Activated T-cell treated with anti-CD3 and anti-CD28 coated beads for 48 hours (primary cell): Measurements from ENCODE around the gene AQP4.

Experiments used
- DNase-seq: peaks from one replicate; pipeline ENCODE4 v3.0.0-alpha.2; 2020; ENCODE audit warnings: low read depth

Gene AQP4, protein sequence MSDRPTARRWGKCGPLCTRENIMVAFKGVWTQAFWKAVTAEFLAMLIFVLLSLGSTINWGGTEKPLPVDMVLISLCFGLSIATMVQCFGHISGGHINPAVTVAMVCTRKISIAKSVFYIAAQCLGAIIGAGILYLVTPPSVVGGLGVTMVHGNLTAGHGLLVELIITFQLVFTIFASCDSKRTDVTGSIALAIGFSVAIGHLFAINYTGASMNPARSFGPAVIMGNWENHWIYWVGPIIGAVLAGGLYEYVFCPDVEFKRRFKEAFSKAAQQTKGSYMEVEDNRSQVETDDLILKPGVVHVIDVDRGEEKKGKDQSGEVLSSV

DNA sequence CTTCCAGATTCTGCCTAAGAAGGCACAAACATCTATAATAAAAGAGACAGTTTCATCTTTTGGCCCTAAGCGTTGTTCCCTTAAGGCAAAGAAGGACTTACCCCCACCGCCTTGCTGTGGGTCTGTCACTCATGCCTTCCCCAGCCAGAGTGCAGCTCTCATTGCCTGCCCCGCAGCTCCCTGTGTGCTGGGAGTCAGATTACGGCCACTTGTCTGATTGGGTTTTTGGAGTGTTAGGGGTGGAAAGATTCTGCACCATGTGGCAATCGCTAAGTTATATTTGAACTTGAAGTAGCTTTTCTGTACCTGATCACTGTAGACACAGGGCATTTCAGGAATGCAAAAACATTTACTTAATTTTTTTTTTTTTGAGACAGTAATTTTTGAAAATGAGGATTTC is at the start of gene AQP4:
TSS of gene AQP4 (minus strand) at position 151 of the 400 bp plus-strand sequence. CDS start at position 133, 18 bp downstream.
- no peak for DNase-seq

DNA sequence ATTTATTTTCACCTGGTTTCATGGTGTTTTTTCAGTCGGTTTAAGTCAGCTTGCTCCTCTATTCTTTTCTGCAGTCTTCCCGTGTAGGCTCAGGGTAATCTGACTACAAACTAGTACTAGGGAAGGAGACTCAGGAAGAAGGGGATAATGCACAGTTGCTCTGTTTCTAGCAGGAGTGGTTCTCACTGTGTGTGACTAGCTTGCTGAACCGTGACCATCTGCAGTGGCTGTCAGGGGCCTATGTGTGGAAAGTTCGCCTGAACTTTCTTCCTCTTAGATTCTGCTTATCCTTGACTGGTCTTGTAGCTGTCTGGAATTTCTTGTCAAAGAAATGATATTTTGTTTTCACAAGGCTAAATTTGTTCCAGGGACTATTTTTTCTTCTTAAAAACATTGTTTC is 46.3 kb upstream of the AQP4 start:
- DNase-seq, result no peak

DNA sequence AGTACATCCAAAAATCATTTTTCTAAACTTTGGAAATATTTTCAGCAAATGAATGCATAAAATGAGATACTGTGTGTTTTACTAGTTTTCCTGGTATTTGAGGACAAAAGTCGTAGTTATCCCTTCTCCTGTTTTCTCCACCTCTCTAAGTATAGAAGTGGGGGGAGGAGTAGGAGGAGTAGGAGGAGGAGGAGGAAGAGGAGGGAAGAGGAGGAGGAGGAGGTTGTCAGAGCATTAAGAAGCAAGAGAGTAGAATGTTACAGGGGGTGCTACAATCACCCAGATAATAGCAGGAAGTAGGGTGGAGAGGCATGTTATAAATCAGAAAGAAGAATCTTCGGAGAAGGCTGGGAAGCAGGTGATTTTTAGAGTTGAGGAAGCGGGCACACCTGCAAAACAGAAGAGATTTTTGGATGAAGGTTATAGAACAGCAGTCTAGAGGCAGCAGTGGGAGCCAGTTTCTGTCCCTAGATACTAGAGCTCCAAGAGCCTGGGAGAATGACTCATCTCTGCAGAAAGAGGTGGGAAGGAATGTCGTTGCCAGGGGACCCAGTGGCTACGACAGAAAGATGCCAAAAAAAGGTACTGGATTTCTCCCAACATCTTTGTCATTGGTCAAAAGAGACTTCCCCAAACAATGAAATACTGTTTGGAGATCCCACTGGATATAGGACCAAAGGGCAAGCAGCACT is 44.2 kb upstream of the AQP4 start:
- no peak for DNase-seq

DNA sequence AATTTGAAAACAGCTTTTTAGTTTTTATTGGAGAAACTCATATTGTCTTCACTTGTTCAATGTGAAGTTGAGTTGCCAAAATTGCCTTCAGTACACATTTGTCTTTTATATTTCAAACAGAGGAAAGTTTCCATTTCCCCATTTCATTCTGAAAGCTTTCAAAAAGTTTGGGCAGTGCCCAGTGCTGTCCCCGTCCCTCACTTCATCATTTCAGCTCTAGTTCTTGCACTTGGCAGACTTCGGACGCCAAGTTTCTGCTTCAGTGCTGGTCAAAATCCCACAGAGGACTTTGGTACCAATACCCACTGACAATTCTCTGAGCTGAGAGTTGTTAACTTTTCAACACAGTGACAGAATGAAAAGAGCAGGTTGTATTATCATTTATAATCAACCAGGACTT is 43.4 kb upstream of the AQP4 start:
- DNase-seq, result no peak

DNA sequence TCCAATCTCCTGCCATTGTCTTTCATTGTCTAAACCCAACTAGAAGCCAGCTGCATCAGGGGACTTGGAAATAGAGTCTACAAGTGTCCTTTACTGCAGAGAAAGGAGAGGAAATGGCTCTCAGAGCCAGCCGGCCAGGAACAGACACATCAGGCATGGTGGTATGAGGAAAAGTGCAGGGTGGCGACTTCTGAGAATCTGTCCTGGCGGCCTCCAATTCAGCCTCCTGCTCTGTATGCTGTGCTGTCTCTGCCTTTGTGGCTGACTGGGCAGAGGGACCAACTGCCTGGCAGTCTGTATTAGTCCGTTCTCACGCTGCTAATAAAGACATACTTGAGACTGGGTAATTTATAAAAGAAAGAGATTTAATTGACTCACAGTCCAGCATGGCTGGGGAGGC is 36.8 kb upstream of the AQP4 start:
- DNase-seq, result no peak

DNA sequence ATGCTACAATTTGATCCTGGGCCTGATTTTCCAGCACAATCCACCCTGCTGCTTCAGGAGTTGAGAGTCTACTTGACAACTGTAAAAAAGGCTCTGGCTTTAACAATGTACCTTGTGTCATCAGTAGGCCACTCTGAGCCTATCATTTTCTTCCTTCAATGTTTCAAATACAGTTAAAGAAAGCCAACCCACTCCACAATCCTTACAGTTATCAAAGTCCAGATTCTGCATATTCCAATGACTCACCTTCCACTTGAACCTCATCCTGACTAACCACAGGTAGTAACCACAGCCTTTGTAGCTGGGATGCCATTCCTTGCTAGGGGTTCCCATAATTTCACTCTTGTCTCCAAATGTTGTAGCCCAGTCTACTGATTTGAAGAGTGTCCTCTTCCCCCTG is 35.5 kb upstream of the AQP4 start:
- no peak for DNase-seq

DNA sequence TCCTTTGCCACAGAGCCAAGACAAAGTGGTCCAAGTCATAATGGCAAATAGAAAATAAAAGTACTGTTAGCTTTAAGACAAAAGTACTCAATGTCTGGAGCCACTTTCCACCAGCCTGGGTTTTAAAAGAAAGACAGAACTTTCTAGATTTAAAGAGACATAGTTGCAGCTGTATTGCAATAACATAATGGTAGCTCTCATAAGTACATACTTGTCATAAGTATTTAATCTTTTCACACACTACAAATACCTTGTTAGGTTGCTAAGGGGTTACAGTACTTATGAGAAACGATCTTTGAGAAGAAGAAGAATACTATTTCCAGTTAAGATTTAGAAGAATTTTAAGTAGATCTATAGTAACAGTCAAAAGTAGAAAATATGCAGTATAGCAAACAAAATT is 28.9 kb upstream of the AQP4 start:
- DNase-seq, result no peak

DNA sequence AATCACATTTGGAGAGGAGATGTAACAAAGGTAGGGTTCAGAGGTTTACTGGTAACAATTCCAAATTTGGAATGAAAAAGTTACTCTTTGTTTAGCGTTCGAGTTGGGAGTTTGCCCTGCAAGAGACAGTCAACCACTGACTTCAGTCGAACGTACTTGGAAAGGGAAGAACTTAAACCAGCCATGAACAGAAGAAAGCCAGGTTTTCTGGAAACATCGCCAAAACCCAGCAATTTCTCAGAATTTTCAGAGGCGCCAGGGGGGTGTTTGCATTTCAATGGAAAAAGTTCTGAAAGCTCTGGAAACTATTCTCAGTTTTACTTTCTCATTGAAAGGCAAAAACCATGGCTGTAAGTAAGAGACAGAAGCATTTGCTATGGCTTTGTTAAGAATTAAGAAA is 28.5 kb upstream of the AQP4 start:
- no peak for DNase-seq

DNA sequence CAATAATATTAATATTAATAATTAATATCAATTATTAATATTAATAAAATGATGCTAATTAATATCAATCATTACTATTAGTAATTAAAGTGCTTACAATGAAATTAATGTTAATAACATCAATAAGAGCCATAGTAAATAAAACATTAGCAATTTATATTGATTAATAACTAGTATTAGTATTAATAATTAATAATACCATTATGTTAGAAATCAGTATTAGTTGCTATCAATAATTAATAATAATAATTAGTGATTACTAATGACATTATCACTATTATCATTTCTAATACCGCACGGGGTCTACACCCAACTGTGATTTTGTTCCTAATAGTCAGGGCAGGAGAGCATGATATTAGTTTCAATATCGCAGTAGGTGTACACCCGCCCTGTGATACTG is 22.8 kb upstream of the AQP4 start:
- DNase-seq, result no peak

DNA sequence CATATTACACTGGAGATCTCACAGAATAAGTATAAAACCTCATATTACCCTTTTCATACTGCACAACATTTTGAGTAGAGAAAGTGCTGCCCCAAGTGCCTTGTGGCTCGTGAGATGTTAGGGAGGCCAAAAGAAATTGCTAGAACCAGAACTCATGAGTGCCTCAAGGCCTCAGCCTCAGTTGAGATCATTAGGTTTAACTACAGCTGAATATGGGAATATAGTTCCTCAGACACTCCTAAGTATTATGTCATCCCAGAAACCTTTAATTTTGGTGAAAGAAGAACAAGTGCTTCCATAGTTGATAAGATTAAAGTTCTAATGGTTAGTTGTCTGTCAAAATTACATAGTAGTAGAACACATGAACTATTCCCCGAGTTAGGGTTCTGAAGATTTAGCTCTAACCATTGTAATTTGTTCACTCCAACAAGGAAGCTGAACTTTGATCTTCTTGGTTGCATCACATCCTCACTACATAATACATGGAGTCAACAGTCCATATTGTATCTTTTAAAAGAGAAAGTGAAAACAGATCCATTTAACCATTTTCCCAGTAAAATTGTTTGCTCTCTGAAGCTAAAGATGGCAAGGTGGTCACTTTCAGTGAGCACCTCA is 9.6 kb upstream of the AQP4 start:
- no peak for DNase-seq

DNA sequence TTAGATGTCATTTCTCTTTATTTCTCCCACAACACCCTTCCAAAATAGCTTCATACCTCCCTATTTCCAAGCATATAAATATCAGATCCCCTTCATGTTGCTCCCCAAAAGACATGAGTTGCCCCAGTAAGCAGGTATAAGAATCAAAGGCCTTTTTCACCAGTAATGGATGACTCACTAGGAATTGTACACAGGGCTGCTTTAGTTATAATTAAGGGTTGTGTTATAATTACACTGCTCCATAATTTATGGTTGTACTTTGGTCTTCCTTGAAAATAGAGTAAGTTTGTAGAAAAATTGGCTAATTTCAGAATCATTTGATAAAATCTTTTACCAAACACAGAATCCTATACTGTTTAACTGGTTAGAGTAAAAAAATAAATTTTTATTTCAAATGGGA is 8.8 kb upstream of the AQP4 start:
- no peak for DNase-seq

DNA sequence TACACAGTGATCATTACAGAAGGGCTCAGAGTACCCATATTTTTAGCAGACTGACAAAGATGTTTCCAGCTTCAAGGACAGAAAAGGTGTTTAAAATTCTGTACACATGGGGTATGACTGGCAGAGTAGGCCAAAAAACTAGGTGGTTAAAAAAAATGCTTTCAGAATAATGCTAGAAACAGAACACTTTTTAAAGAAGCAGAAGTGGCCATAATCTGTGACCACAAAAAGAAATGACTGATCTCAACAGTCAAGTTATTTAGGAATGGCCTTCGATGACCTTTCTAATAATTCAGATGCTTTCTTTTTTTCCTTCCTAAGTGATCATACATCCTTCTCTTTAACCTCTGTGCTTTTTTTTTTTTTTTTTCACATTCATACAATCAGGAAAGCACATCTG is 4.1 kb upstream of the AQP4 start:
- DNase-seq, result no peak

DNA sequence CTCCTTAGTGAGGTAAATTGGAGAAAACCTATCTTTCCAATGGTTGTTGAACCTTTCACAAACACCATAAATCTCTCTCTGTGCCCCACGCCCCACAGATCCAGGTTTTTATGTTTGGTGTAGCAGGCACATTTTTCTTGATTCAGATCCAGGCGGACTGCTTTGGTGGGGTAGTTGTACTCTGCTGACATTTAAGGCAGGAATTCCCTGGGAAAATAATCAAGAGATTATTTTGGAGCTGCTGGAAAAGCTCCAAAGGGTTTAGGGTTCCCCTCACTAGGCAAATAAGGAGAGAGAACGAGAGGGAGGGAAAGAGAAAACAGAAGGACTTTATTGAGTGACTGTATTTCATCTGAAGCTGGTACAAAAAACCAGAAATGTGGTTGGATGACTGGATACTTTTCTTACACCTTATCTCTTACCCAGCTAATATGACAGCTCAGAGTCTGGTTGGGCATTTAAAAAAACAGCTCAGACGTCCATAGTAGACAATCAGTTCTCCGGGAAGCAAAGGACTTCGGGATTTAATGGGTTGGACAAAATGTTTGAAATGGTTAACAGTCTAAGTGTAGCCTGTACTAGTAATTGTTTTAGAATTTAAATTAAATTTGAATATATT is 3.6 kb upstream of the AQP4 start:
- no peak for DNase-seq

DNA sequence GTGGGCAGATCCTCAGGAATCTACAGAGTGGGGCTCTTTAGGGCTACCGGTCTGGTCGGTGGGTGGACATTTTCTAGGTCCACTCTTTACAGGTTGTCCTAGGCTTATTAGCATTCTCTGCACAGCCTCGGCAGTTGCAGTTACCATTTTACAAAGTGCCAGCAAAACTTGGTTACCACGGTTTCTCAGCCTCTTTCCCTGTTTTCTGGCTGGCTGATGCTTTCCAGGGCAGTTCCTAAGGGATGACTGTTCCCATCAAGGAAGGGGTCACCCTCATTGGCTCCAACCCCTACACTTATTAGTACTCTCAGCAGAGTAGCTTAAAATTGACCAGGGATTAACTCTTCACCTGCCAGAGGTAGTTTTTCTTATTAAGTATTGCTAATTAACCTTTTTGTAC is 2.0 kb upstream of the AQP4 start:
- DNase-seq, result no peak

DNA sequence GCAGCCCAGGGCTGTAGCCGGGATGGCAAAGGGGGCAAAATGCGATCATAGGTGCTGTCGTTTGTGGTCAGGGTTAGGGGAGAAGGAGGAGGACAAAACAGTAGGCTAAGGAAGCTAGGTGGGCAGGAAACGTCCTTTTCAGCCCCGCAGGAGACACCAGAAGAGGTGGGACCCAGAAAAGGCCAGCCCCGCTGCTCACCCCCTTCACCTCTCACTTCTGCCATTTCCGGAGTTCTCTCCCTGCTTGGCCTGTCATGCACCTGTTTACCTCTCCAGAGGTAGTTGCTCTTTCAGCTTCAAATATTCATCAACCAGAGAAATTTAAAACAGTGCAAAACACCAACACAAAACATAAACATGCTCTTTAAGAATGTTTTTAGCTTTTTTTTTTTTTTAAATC is 849 bp downstream of the AQP4 start:
- no peak for DNase-seq

DNA sequence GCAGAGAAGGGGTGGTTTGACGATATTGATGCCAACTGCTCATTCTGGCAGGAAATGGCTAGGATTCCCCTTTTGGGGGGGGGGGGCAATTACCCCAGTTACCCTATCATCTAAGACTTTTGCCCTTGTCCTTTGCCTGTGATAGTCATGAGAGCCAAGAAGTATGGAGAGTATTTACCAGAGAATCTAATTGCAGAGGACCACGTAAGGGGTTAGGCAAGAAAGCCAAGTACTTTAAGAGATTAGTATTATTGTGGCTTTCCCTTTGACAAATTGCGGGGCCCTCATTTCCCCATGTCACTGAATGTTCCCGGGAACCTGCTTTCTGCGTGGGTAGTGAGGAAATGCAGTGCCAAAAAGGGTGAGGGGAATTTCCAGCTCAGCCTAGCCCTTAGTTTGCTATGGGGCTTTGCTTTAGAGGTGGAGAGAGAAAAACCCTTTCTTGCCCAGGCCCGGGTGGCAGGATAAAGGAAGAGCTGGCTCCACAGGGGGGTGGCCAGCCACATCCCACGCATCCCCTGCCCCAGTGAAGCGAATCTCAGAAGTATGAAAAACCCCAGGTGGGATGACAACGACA is 1.5 kb downstream of the AQP4 start:
- DNase-seq, result no peak

DNA sequence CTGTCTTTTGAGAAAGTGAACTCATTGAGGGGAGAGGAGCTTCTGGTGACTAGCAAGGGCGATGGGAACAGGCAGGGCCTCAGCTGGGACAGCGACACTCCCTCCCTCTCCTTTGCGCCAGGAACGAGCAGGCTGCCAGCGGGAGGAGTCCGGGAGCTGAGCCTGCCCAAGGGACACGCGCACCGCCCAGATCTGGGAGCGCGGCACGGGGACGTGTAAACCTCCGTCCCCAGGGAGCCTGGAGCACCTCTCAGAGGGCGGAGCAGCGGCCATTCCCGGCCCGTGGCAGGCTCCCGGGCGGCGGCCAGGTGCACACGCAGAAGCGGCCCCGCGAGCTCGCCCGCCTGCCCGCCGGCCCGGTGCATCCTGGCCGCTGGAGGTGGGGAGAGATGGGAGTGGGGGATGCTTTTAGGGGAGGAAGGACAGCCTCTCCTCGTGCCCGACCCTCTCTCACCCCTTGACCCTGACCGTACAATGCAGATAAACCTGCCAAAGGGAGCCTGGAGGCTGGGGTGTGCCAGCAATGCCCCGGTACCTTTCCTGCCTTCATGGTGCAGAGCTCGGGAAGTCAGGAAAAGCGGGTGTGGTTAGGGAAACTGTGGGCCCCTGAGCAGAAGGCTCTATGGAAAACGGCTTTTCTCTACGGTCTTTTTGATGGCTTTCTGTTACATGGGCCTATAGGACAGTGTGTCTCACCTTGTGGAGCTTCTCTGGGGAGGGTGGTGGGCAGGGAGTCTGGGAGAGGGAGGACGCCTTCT is 2.2 kb downstream of the AQP4 start:
- DNase-seq, result no peak

DNA sequence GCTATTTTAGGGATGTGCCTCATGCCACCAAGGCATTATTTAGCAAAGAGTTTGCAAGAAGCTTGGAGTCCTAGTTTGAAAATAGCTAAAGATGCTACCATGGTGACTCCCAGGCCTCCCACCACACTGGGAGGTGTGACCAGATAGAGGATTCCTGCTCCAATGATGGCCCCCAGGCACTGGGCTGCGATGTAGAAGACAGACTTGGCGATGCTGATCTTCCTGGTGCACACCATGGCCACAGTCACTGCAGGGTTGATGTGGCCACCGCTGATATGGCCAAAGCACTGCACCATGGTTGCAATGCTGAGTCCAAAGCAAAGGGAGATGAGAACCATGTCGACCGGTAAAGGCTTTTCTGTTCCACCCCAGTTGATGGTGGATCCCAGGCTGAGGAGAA is 3.4 kb downstream of the AQP4 start:
- no peak for DNase-seq

DNA sequence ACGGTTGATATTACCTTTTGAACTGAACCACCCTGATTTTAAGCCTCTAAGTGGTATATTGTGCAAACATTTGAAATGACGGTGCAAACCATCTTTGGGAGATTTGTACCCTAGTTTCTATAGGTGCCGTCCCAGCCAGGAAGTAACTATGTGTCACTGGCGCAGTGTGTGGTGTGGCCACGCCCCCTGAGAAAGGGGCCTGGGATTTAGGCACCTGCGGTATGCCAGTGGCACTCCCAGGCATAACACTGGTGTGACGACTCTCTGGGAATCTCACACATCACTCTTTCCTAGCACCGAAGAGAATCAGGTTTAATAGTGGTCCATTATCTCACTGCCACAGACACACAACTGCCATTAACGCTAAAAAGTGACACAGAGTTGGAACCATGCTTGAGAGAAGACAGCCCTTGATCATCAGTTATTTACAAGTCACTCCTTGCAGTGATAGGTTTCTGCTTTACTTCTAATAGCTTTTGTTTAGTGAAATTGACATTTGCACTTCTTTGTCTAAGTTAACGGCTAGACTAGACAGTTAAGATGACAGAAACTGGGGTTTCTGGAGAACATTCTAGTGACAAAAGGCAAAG is 11.1 kb downstream of the AQP4 start:
- DNase-seq, result no peak

DNA sequence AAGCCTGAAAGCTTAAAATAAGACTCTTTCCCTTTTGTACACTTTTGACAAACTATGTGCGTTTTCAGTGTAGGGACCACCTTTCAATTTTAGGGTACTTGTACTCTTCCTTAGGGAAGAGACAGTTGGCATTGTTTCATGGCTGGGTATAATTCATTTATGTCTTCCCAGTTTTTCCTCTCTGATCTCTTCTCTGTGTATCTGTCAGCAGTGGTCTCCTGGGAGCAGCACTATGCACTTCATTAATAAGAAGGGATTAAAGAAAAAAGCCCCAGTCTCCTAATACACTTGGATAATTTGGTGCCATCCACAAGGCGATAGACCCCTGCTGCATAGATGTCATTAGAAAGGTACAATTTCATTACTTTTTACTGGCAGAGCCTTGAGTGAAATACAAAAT is 12.1 kb downstream of the AQP4 start:
- no peak for DNase-seq

DNA sequence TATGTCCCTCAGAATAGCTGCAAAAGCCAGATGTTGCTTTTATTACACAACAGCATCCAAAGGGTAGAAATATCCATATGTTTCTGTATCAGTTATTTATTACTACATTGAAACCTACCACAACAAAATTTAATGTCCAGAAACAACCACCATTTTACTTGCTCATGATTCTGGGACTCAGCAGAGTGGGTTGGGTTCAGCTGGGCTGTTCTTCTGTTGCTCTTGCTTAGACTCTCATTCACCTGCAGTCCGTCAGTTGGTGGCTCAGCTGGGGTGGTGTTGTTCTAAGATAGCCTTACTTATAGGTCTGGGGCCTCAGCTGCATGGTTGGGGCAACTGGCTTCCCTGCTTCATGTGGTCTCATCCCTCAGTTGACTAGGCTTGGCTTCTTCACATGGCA is 21.7 kb downstream of the AQP4 start:
- DNase-seq, result no peak

DNA sequence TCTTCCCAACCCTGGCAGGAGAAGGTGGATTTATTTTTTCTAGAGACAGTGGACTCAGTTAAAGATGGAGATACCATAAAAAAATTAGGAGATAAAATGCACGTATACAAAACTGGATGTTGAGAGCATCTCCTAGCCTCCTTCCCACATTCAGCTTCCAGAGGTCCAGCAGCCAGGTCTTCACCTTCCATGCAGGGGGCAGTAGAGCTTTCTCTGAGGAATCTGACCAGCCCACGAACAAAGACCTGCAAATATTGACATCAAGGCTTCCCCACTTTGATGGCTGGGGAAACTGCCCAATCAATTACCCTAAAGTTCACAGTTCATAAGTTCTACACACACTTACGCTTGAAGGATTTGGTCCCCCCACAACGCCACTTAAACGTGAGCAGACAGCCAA is 24.5 kb downstream of the AQP4 start:
- no peak for DNase-seq
